Thymus (tissue), 11 donors: Measurements from ENCODE around the gene CRISPLD2. TPM values are rescaled to one million over a fixed set of nuclear protein-coding genes. Genes with fewer than 3 reads are reported as not detected.

Source experiments
- DNase-seq, 9 donors: peaks; one replicate each; pipeline ENCODE4 v3.0.0-alpha.2; 2013; ENCODE audit warnings: low spot score in 9 of 9, low read depth in 6 of 9, missing footprints in 1 of 9
- H3K27ac ChIP-seq, 2 donors: one replicate each; pipeline ENCODE4 v1.5.1; 2013; ENCODE audit warnings: control low read depth in 1 of 2, low read depth in 1 of 2, low read length in 1 of 2, mild to moderate bottlenecking in 1 of 2, moderate library complexity in 1 of 2
- H3K27me3 ChIP-seq, 2 donors: one replicate each; pipeline ENCODE4 v1.5.1; 2013; ENCODE audit warnings: low read length in 1 of 2; ENCODE audit not compliant: control insufficient read depth in 2 of 2, insufficient read depth in 1 of 2
- H3K36me3 ChIP-seq, 2 donors: one replicate each; pipeline ENCODE4 v1.5.1; 2013; ENCODE audit warnings: low read length in 1 of 2, mild to moderate bottlenecking in 1 of 2, moderate library complexity in 1 of 2; ENCODE audit not compliant: control insufficient read depth in 2 of 2, insufficient read depth in 2 of 2
- H3K4me1 ChIP-seq, 2 donors: one replicate each; pipeline ENCODE4 v1.5.1; 2013; ENCODE audit warnings: low read length in 2 of 2; ENCODE audit not compliant: control insufficient read depth in 2 of 2, insufficient read depth in 2 of 2
- H3K4me3 ChIP-seq, 2 donors: one replicate each; pipeline ENCODE4 v1.5.1; 2013; ENCODE audit warnings: low read length in 2 of 2, control low read depth in 1 of 2, mild to moderate bottlenecking in 1 of 2
- H3K9me3 ChIP-seq, 2 donors: one replicate each; pipeline ENCODE4 v1.5.1; 2013; ENCODE audit warnings: low read length in 1 of 2, mild to moderate bottlenecking in 1 of 2; ENCODE audit not compliant: control insufficient read depth in 2 of 2, insufficient read depth in 1 of 2
- WGBS: extraction: QIAGEN DNeasy Blood & Tissue Kit; methylation state at CpG from one replicate; pipeline ENCODE4 v1.1.7; 2013; 5-methylcytosine and 5-hydroxymethylcytosine counted together
- polyA plus RNA-seq: library from polyadenylated mRNA; stranded (reverse); fragments of 200-250 nt; gene quantifications from one replicate; pipeline ENCODE4 v1.2.3, GENCODE V29; 2013
- total RNA-seq: library from RNA; stranded (reverse); fragments of 120-200 nt; gene quantifications from one replicate; pipeline ENCODE4 v1.2.4, GENCODE V29; 2013
- donor health status: healthy.

Gene CRISPLD2
- total and polyA plus RNA-seq, 2 donors, result 2.1 to 7.2 TPM

- 97% methylated on average over 5 of the region's 5 CpGs for WGBS
- peaks cover 0 to 4% of the 10 kb centered on the region in 2 donors for H3K27me3 ChIP-seq
- no peak for DNase-seq
- no peaks in the 10 kb centered on the region for H3K9me3 ChIP-seq
- no peak overlapping the region for H3K4me3 ChIP-seq
- no peaks in the 10 kb centered on the region for H3K4me1 ChIP-seq
- H3K36me3 ChIP-seq, result no peaks in the 10 kb centered on the region
- no peak overlapping the region for H3K27ac ChIP-seq
Observed at GRCh38 chr16:84878770-84879169, 59.0 kb downstream of the CRISPLD2 start.

GRCh38 chr16:84879569-84880487 lies 60.0 kb downstream of the CRISPLD2 start:
- DNase-seq, result no peak
- WGBS, result 91% methylated on average over 11 of the region's 11 CpGs
- H3K4me3 ChIP-seq, result no peak overlapping the region
- peaks cover 0 to 4% of the 10 kb centered on the region in 2 donors for H3K4me1 ChIP-seq
- H3K27me3 ChIP-seq, result peaks cover 0 to 10% of the 10 kb centered on the region in 2 donors
- H3K36me3 ChIP-seq, result no peaks in the 10 kb centered on the region
- no peaks in the 10 kb centered on the region for H3K9me3 ChIP-seq
- no peak overlapping the region for H3K27ac ChIP-seq

GRCh38 chr16:84881702-84882521 lies 62.1 kb downstream of the CRISPLD2 start:
- H3K27me3 ChIP-seq, result peaks cover 0 to 22% of the 10 kb centered on the region in 2 donors
- no peak overlapping the region for H3K4me3 ChIP-seq
- H3K4me1 ChIP-seq, result peaks cover 0 to 5% of the 10 kb centered on the region in 2 donors
- no peaks in the 10 kb centered on the region for H3K9me3 ChIP-seq
- DNase-seq, result no peak
- H3K27ac ChIP-seq, result no peak overlapping the region
- H3K36me3 ChIP-seq, result no peaks in the 10 kb centered on the region
- 91% methylated on average over 8 of the region's 8 CpGs for WGBS

GRCh38 chr16:84883301-84883700 lies 63.5 kb downstream of the CRISPLD2 start:
- Histone ChIP-seq H3K27me3 (peaks cover 0 to 22% of the 10 kb centered on the region in 2 donors), H3K4me3 (no peak overlapping the region), H3K9me3 (no peaks in the 10 kb centered on the region), H3K27ac (no peak overlapping the region), H3K4me1 (peaks cover 0 to 5% of the 10 kb centered on the region in 2 donors), H3K36me3 (no peaks in the 10 kb centered on the region)
- DNase-seq, result no peak
- 95% methylated on average over 9 of the region's 9 CpGs for whole genome bisulfite sequencing

GRCh38 chr16:84884246-84884595 lies 64.4 kb downstream of the CRISPLD2 start:
- DNase-seq, result no peak
- no peak overlapping the region for H3K4me3 ChIP-seq
- no peaks in the 10 kb centered on the region for H3K36me3 ChIP-seq
- peaks cover 0 to 5% of the 10 kb centered on the region in 2 donors for H3K4me1 ChIP-seq
- H3K27ac ChIP-seq, result no peak overlapping the region
- no peaks in the 10 kb centered on the region for H3K9me3 ChIP-seq
- 83% methylated on average over 6 of the region's 6 CpGs for WGBS
- peaks cover 0 to 24% of the 10 kb centered on the region in 2 donors for H3K27me3 ChIP-seq

- peaks cover 0 to 24% of the 10 kb centered on the region in 2 donors for H3K27me3 ChIP-seq
- no peak for DNase-seq
- H3K4me1 ChIP-seq, result peaks cover 0 to 5% of the 10 kb centered on the region in 2 donors
- no peaks in the 10 kb centered on the region for H3K9me3 ChIP-seq
- H3K36me3 ChIP-seq, result no peaks in the 10 kb centered on the region
- WGBS, result 53% methylated on average over 25 of the region's 25 CpGs
- H3K4me3 ChIP-seq, result no peak overlapping the region
- no peak overlapping the region for H3K27ac ChIP-seq
Observed at GRCh38 chr16:84884596-84885341, 65.0 kb downstream of the CRISPLD2 start.

GRCh38 chr16:84885342-84885910 lies 65.6 kb downstream of the CRISPLD2 start:
- DNase-seq, result no peak
- Histone ChIP-seq H3K4me3 (no peak overlapping the region), H3K4me1 (peaks cover 0 to 5% of the 10 kb centered on the region in 2 donors), H3K27ac (no peak overlapping the region), H3K36me3 (no peaks in the 10 kb centered on the region), H3K27me3 (peaks cover 0 to 24% of the 10 kb centered on the region in 2 donors), H3K9me3 (no peaks in the 10 kb centered on the region)
- 56% methylated on average over 9 of the region's 9 CpGs for WGBS

GRCh38 chr16:84886497-84887090 lies 66.8 kb downstream of the CRISPLD2 start:
- Histone ChIP-seq H3K27me3 (peaks cover 0 to 24% of the 10 kb centered on the region in 2 donors), H3K27ac (no peak overlapping the region), H3K9me3 (no peaks in the 10 kb centered on the region), H3K4me3 (no peak overlapping the region), H3K36me3 (no peaks in the 10 kb centered on the region), H3K4me1 (peaks cover 0 to 5% of the 10 kb centered on the region in 2 donors)
- DNase-seq, result no peak
- WGBS, result 96% methylated on average over 11 of the region's 11 CpGs
